HepG2 (cell line): ENCODE measurements around the gene NHSL1. TPM values are rescaled to one million over a fixed set of nuclear protein-coding genes. Genes with fewer than 3 reads are reported as not detected.
"Not testable (repeated sequence)": the region's sequence is repeated elsewhere in the genome, so short reads cannot be mapped to it uniquely, and the experiment has no call there.

Experiments
- ATAC-seq: fragments of 200-7000 bp; cut with Tn5 transposase; 3 replicates; pipeline ENCODE4 v1.9.1; 2020; ENCODE audit warnings: mild to moderate bottlenecking, moderate library complexity
- BruUV-seq: library from RNA; stranded (reverse); fragments of 400-500 nt; replicated peaks from 2 replicates; lab custom pipeline; 2021; lab: Mats Ljungman, UMichigan
- CTCF ChIA-PET: fragments of 300-600 bp; formaldehyde crosslinking; extraction: SDS; loops from one replicate; lab custom pipeline; 2021; ENCODE audit warnings: low total read pairs, inconsistent platforms, low intra/inter-chr PET ratio; lab: Yijun Ruan, JAX
- POLR2A ChIA-PET: fragments of 350-600 bp; sonication (Branson Sonifier 250); formaldehyde crosslinking; loops from one replicate; lab custom pipeline; 2020; ENCODE audit warnings: antibody characterized with exemption, inconsistent platforms; lab: Yijun Ruan, JAX
- DNase-seq: peaks from one replicate; pipeline ENCODE4 v3.0.0-alpha.2; 2015; ENCODE audit warnings: low spot score
- FAIRE-seq: peaks from 3 replicates; lab custom pipeline; 2011; peaks lifted over from hg19 to GRCh38; lab: Jason Lieb, UNC
- H2AFZ ChIP-seq: one replicate; pipeline ENCODE4 v1.6.1; 2011; ENCODE audit warnings: low read length, inconsistent platforms
- H3K27ac ChIP-seq: fragments of 300-600 bp; 3 replicates; pipeline ENCODE4 v1.8.0; 2011; ENCODE audit warnings: mixed run types, mild to moderate bottlenecking, mixed read lengths, low read length, inconsistent platforms; ENCODE audit not compliant: insufficient read depth; ENCODE audit errors: extremely low read length
- H3K27me3 ChIP-seq, 2 experiments: fragments of 200-600 bp in 1 of 2; 2 replicates in 1 of 2; 3 replicates in 1 of 2; pipeline versions ENCODE4 v1.6.0 to v1.8.0; 2011; ENCODE audit warnings: low read length in 2 of 2, mild to moderate bottlenecking in 2 of 2, moderate library complexity in 2 of 2, inconsistent platforms in 1 of 2; ENCODE audit not compliant: insufficient read depth in 2 of 2, control insufficient read depth in 1 of 2
- H3K36me3 ChIP-seq, 2 experiments: fragments of 200-600 bp in 1 of 2; replicated peaks in 1 of 2; 2 replicates in 1 of 2; 3 replicates in 1 of 2; pipeline versions ENCODE4 v1.5.1 to v1.8.0; 2011; ENCODE audit warnings: low read length in 2 of 2, inconsistent platforms in 1 of 2; ENCODE audit not compliant: insufficient read depth in 2 of 2, control insufficient read depth in 1 of 2
- H3K4me1 ChIP-seq: 2 replicates; pipeline ENCODE4 v1.5.1; 2012; ENCODE audit warnings: low read length, inconsistent platforms; ENCODE audit not compliant: insufficient read depth
- H3K4me2 ChIP-seq: 2 replicates; pipeline ENCODE4 v1.6.0; 2011; ENCODE audit warnings: low read depth, low read length, inconsistent platforms
- H3K4me3 ChIP-seq, 3 experiments: fragments of 200-600 bp in 1 of 3; sonication (generic), shearing (Covaris generic) in 1 of 3; replicated peaks in 1 of 3; 2 replicates each; pipeline ENCODE4 v1.5.1; 2011 to 2016; ENCODE audit warnings: low read length in 3 of 3, inconsistent platforms in 2 of 3, low read depth in 2 of 3, mild to moderate bottlenecking in 2 of 3, control low read depth in 1 of 3, mixed read lengths in 1 of 3; ENCODE audit not compliant: insufficient read depth in 1 of 3
- H3K79me2 ChIP-seq: one replicate; pipeline ENCODE4 v1.6.1; 2011; ENCODE audit warnings: low read length, inconsistent platforms; ENCODE audit not compliant: insufficient read depth
- H3K9ac ChIP-seq: 2 replicates; pipeline ENCODE4 v1.6.0; 2011; ENCODE audit warnings: mild to moderate bottlenecking, low read depth, low read length, inconsistent platforms; ENCODE audit not compliant: insufficient read depth
- H3K9me3 ChIP-seq: 2 replicates; pipeline ENCODE4 v1.5.1; 2012; ENCODE audit warnings: mild to moderate bottlenecking, low read length
- H4K20me1 ChIP-seq: 2 replicates; pipeline ENCODE4 v1.6.0; 2011; ENCODE audit warnings: inconsistent platforms, mild to moderate bottlenecking, low read length, moderate library complexity; ENCODE audit not compliant: insufficient read depth
- BHLHE40 ChIP-seq: IDR thresholded peaks from 2 replicates; pipeline ENCODE4 v1.6.1; 2011; ENCODE audit warnings: low read length, improper control_type of control experiment
- CEBPZ ChIP-seq: IDR thresholded peaks from 2 replicates; pipeline ENCODE4 v1.6.1; 2012; ENCODE audit warnings: low read length, improper control_type of control experiment
- IKZF1 ChIP-seq: fragments of 450-650 bp; IDR thresholded peaks from 2 replicates; pipeline ENCODE4 v1.7.1; 2016
- MXD4 ChIP-seq: IDR thresholded peaks from 2 replicates; pipeline ENCODE4 v1.6.1; 2016; ENCODE audit warnings: mild to moderate bottlenecking, missing biosample characterization, missing genetic modification reagents
- PAXIP1 ChIP-seq: sonication (generic); formaldehyde crosslinking; conservative IDR thresholded peaks from 2 replicates; pipeline ENCODE4 v1.4.0; 2020; ENCODE audit warnings: mild to moderate bottlenecking, missing genetic modification reagents, moderate library complexity
- RBM22 ChIP-seq: fragments of 200-400 bp; formaldehyde crosslinking; optimal IDR thresholded peaks from 2 replicates; pipeline ENCODE3; 2017; ENCODE audit warnings: mild to moderate bottlenecking, low read length, moderate library complexity
- ZNF232 ChIP-seq: sonication (generic); formaldehyde crosslinking; IDR thresholded peaks from 2 replicates; pipeline ENCODE4 v1.4.0; 2020; ENCODE audit warnings: missing genetic modification reagents, borderline replicate concordance
- ZNF816 ChIP-seq: sonication (generic); formaldehyde crosslinking; IDR thresholded peaks from 2 replicates; pipeline ENCODE4 v1.8.0; 2022; ENCODE audit warnings: missing genetic modification reagents, mild to moderate bottlenecking, borderline replicate concordance
- WGBS: methylation state at CpG from one replicate; pipeline ENCODE4 v1.1.6; 2017; ENCODE audit warnings: low lambda C conversion rate; 5-methylcytosine and 5-hydroxymethylcytosine counted together
- in situ Hi-C: cut with HindIII; loops from 2 replicates; pipeline ENCODE4 v1.10.0; 2017; ENCODE audit warnings: low pct_unique_long_range_greater_than_20kb; ENCODE audit not compliant: extremely low pct_ligation_motif_present
- intact Hi-C: fragments of 100-400 bp; cut with micrococcal nuclease; formaldehyde crosslinking; loops from one replicate; pipeline ENCODE4 v1.10.0; 2022; ENCODE audit not compliant: unreplicated experiment
- polyA plus RNA-seq, 8 experiments: library from polyadenylated mRNA; depleted of rRNA in 3 of 8; stranded (reverse) in 7 of 8; unstranded in 1 of 8; fragments of >200 nt; fragmentation: Illumina TruSeq in 4 of 8; extraction: Trizol in 4 of 8; gene quantifications; 2 replicates each; pipeline versions ENCODE4 v1.2.1 to v1.2.3, GENCODE V29; 2011 to 2016; ENCODE audit warnings: low read depth in 4 of 8, missing spikeins in 1 of 8, mixed read lengths in 1 of 8; ENCODE audit not compliant: insufficient read depth in 1 of 8
- total RNA-seq, 5 experiments: library from RNA; depleted of rRNA; stranded (reverse); fragments of >200 nt; fragmentation: Illumina TruSeq; extraction: Trizol; gene quantifications; 2 replicates each; pipeline ENCODE4 v1.2.3, GENCODE V29; 2016; ENCODE audit warnings: low read depth in 1 of 5

Gene NHSL1
- total and polyA plus RNA-seq, 2 of the 13 experiments (the other 11 are each of a cell fraction or from before 2014, with no cell fraction given), result 24.9 to 53.6 TPM

- no peak for TF ChIP-seq PAXIP1
- no peak for TF ChIP-seq CEBPZ
- no peak for TF ChIP-seq IKZF1
- no peak for TF ChIP-seq ZNF232
- TF ChIP-seq BHLHE40, result no peak
- TF ChIP-seq ZNF816 (CRISPR knock-in tag), result no peak
Observed at GRCh38 chr6:138427701-138428100, 71.6 kb downstream of the NHSL1 start (continued).

GRCh38 chr6:138426500-138427123 is 72.7 kb downstream of the NHSL1 start:
- intact Hi-C loops, result no loop called here
- FAIRE-seq (no peak), ATAC-seq (no peak), DNase-seq (no peak)
- Histone ChIP-seq H3K27ac (no peak overlapping the region), H3K79me2 (no peaks in the 10 kb centered on the region), H3K27me3 (no peaks in the 10 kb centered on the region), H3K4me2 (no peak overlapping the region), H4K20me1 (no peaks in the 10 kb centered on the region), H3K36me3 (peaks cover 35 to 78% of the 10 kb centered on the region in 2 experiments), H3K9me3 (no peaks in the 10 kb centered on the region), H3K4me3 (no peak overlapping the region), H3K9ac (no peak overlapping the region), H2AFZ (no peak overlapping the region), H3K4me1 (peaks cover 19% of the 10 kb centered on the region)
- WGBS, result 98% methylated on average over 5 of the region's 5 CpGs
- in situ Hi-C loops, result no loop called here
- ChIA-PET POLR2A (no interaction called here), CTCF (no interaction called here)
- no TSS peak for BruUV-seq
- no peak for TF ChIP-seq MXD4 (CRISPR knock-in tag)
- TF ChIP-seq RBM22, result peak; percentile 91

- BruUV-seq, H3K27ac ChIP-seq, in situ Hi-C loops, H3K4me2 ChIP-seq, H2AFZ ChIP-seq, CTCF ChIA-PET, intact Hi-C loops, H3K4me3 ChIP-seq, H3K79me2 ChIP-seq, DNase-seq, H3K27me3 ChIP-seq, POLR2A ChIA-PET, H4K20me1 ChIP-seq, ATAC-seq, H3K9me3 ChIP-seq, FAIRE-seq, H3K9ac ChIP-seq: not testable (repeated sequence)
- Histone ChIP-seq H3K4me1 (peaks cover 26% of the 10 kb centered on the region), H3K36me3 (peaks cover 30 to 70% of the 10 kb centered on the region in 2 experiments)
- WGBS, result 97% methylated on average over 7 of the region's 7 CpGs
Observed at GRCh38 chr6:138425256-138425655, 74.0 kb downstream of the NHSL1 start.
